ENCODE measurements around the gene ALDH1L2.

DNA sequence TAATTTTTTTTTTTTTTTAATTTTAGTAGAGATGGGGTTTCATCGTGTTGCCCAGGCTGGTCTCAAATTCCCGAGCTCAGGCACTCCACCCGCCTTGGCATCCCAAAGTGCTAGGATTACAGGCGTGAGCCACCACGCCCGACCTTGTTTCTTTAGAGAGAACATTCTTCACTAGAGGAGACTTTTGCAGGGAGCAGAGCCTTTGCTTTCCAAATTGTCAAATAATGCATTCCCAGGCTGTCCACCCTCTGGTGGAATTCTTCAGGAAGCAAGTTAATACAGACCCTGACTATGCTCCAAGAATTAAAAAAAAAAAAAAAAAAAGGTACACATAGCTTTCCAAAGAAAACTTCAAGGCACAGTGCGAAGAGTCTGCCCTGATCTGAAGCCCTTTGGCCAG is 6.8 kb downstream of the ALDH1L2 start:
- TF ChIP-seq POLR2AphosphoS5 (IDR thresholded peaks at IDR 0.05) (no peak), EP300 (IDR thresholded peaks at IDR 0.05) (no peak), POLR2A (IDR thresholded peaks at IDR 0.05) (no peak)
- TF ChIP-seq, protein P1, sequence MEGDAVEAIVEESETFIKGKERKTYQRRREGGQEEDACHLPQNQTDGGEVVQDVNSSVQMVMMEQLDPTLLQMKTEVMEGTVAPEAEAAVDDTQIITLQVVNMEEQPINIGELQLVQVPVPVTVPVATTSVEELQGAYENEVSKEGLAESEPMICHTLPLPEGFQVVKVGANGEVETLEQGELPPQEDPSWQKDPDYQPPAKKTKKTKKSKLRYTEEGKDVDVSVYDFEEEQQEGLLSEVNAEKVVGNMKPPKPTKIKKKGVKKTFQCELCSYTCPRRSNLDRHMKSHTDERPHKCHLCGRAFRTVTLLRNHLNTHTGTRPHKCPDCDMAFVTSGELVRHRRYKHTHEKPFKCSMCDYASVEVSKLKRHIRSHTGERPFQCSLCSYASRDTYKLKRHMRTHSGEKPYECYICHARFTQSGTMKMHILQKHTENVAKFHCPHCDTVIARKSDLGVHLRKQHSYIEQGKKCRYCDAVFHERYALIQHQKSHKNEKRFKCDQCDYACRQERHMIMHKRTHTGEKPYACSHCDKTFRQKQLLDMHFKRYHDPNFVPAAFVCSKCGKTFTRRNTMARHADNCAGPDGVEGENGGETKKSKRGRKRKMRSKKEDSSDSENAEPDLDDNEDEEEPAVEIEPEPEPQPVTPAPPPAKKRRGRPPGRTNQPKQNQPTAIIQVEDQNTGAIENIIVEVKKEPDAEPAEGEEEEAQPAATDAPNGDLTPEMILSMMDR (IDR thresholded peaks at IDR 0.05): no peak

All from upper lobe of left lung (tissue), 4 donors.